ENCODE measurements around the gene SEC14L2.

SEC14L2 gene

GRCh38 chr22:30430933-30431332 lies 34.1 kb downstream of the SEC14L2 start:
- TF ChIP-seq EZH2 (IDR thresholded peaks at IDR 0.05; ENCODE audit: borderline replicate concordance, low read length) (no peak), CTCF (IDR thresholded peaks at IDR 0.05; ENCODE audit: low read length) (peak; percentile 14; the same call in 1 of the 2 replicates)
- Histone ChIP-seq H3K4me3 (ENCODE audit: low read depth, low read length, poor library complexity, severe bottlenecking) (no peak overlapping the region), H3K9me2 (ENCODE audit: low read depth, low read length) (no peaks in the 10 kb centered on the region), H3F3A (ENCODE audit: insufficient read depth, low read length) (no peaks in the 10 kb centered on the region), H4K20me1 (ENCODE audit: insufficient read depth, low read length) (no peaks in the 10 kb centered on the region), H3K27me3 (ENCODE audit: insufficient read depth, low read length) (no peaks in the 10 kb centered on the region), H3K9me3 (ENCODE audit: low read length) (0 out of 2 replicates have a peak, but pooled peaks cover 2% of the 10 kb centered on the region), H3K79me2 (ENCODE audit: insufficient read depth, low read length) (no peaks in the 10 kb centered on the region), H2AFZ (ENCODE audit: low read length) (no peak overlapping the region), H3K4me2 (ENCODE audit: low read length) (no peak overlapping the region), H3K27ac (ENCODE audit: low read depth, low read length, poor library complexity, severe bottlenecking) (no peak overlapping the region), H3K36me3 (ENCODE audit: insufficient read depth, low read length) (peaks cover 23% of the 10 kb centered on the region), H3K9ac (ENCODE audit: low read length) (no peak overlapping the region), H3K4me1 (ENCODE audit: insufficient read depth, low read length, severe bottlenecking) (peaks cover 23% of the 10 kb centered on the region)

- no peak overlapping the region for H3K9ac ChIP-seq (ENCODE audit: low read length)
- H3K4me3 ChIP-seq (ENCODE audit: low read depth, low read length, poor library complexity, severe bottlenecking), result no peak overlapping the region
- no peaks in the 10 kb centered on the region for H3F3A ChIP-seq (ENCODE audit: insufficient read depth, low read length)
- H3K9me2 ChIP-seq (ENCODE audit: low read depth, low read length), result no peaks in the 10 kb centered on the region
- H3K9me3 ChIP-seq (ENCODE audit: low read length), result 0 out of 2 replicates have a peak, but pooled peaks cover 2% of the 10 kb centered on the region
- H3K79me2 ChIP-seq (ENCODE audit: insufficient read depth, low read length), result no peaks in the 10 kb centered on the region
- no peak overlapping the region for H3K4me2 ChIP-seq (ENCODE audit: low read length)
- no peak overlapping the region for H3K27ac ChIP-seq (ENCODE audit: low read depth, low read length, poor library complexity, severe bottlenecking)
- H3K36me3 ChIP-seq (ENCODE audit: insufficient read depth, low read length), result peaks cover 19% of the 10 kb centered on the region
- H3K27me3 ChIP-seq (ENCODE audit: insufficient read depth, low read length), result no peaks in the 10 kb centered on the region
- TF ChIP-seq CTCF (IDR thresholded peaks at IDR 0.05; ENCODE audit: low read length), result no peak
- TF ChIP-seq EZH2 (IDR thresholded peaks at IDR 0.05; ENCODE audit: borderline replicate concordance, low read length), result no peak
- no peak overlapping the region for H2AFZ ChIP-seq (ENCODE audit: low read length)
- peaks cover 15% of the 10 kb centered on the region for H3K4me1 ChIP-seq (ENCODE audit: insufficient read depth, low read length, severe bottlenecking)
- no peaks in the 10 kb centered on the region for H4K20me1 ChIP-seq (ENCODE audit: insufficient read depth, low read length)
These were observed 35.3 kb downstream of the SEC14L2 start for GRCh38 chr22:30432096-30432495.

GRCh38 chr22:30432520-30432919 lies 35.7 kb downstream of the SEC14L2 start:
- peaks cover 14% of the 10 kb centered on the region for H3K36me3 ChIP-seq (ENCODE audit: insufficient read depth, low read length)
- H3K4me3 ChIP-seq (ENCODE audit: low read depth, low read length, poor library complexity, severe bottlenecking), result no peak overlapping the region
- no peaks in the 10 kb centered on the region for H3K27me3 ChIP-seq (ENCODE audit: insufficient read depth, low read length)
- no peaks in the 10 kb centered on the region for H3F3A ChIP-seq (ENCODE audit: insufficient read depth, low read length)
- H4K20me1 ChIP-seq (ENCODE audit: insufficient read depth, low read length), result no peaks in the 10 kb centered on the region
- TF ChIP-seq EZH2 (IDR thresholded peaks at IDR 0.05; ENCODE audit: borderline replicate concordance, low read length) (no peak), CTCF (IDR thresholded peaks at IDR 0.05; ENCODE audit: low read length) (no peak)
- 0 out of 2 replicates have a peak, but pooled peaks cover 2% of the 10 kb centered on the region for H3K9me3 ChIP-seq (ENCODE audit: low read length)
- no peaks in the 10 kb centered on the region for H3K9me2 ChIP-seq (ENCODE audit: low read depth, low read length)
- peaks cover 15% of the 10 kb centered on the region for H3K4me1 ChIP-seq (ENCODE audit: insufficient read depth, low read length, severe bottlenecking)
- H3K9ac ChIP-seq (ENCODE audit: low read length), result no peak overlapping the region
- H3K79me2 ChIP-seq (ENCODE audit: insufficient read depth, low read length), result no peaks in the 10 kb centered on the region
- no peak overlapping the region for H2AFZ ChIP-seq (ENCODE audit: low read length)
- H3K27ac ChIP-seq (ENCODE audit: low read depth, low read length, poor library complexity, severe bottlenecking), result no peak overlapping the region
- no peak overlapping the region for H3K4me2 ChIP-seq (ENCODE audit: low read length)
